Measurements from ENCODE around the gene DAPK2.

Gene DAPK2

GRCh38 chr15:63931556-63931955 is 114.7 kb downstream of the DAPK2 start:
- TF ChIP-seq FOXP2 (optimal IDR thresholded peaks at IDR 0.05; ENCODE audit: borderline replicate concordance, extremely low read depth, extremely low read length, insufficient read depth), result no peak
- TF ChIP-seq REST (IDR thresholded peaks at IDR 0.05; ENCODE audit: insufficient read depth in 1 of 2, low read depth in 2 of 2, low read length in 2 of 2), result no peak
- no peak for TF ChIP-seq TAF1 (IDR thresholded peaks at IDR 0.05; ENCODE audit: borderline replicate concordance, insufficient read depth, low read length)
- TF ChIP-seq POLR2AphosphoS5 (IDR thresholded peaks at IDR 0.05; ENCODE audit: low read depth, low read length), result no peak
- TF ChIP-seq SIN3A (IDR thresholded peaks at IDR 0.05; ENCODE audit: borderline replicate concordance, insufficient read depth, low read length), result no peak

- TF ChIP-seq POLR2AphosphoS5 (IDR thresholded peaks at IDR 0.05; ENCODE audit: low read depth, low read length) (no peak), TAF1 (IDR thresholded peaks at IDR 0.05; ENCODE audit: borderline replicate concordance, insufficient read depth, low read length) (no peak), SIN3A (IDR thresholded peaks at IDR 0.05; ENCODE audit: borderline replicate concordance, insufficient read depth, low read length) (no peak), REST (IDR thresholded peaks at IDR 0.05; ENCODE audit: insufficient read depth in 1 of 2, low read depth in 2 of 2, low read length in 2 of 2) (no peak), FOXP2 (optimal IDR thresholded peaks at IDR 0.05; ENCODE audit: borderline replicate concordance, extremely low read depth, extremely low read length, insufficient read depth) (no peak)
These were observed 116.3 kb downstream of the DAPK2 start for GRCh38 chr15:63930034-63930433.

GRCh38 chr15:63928185-63928842 is 118.0 kb downstream of the DAPK2 start:
- TF ChIP-seq FOXP2 (optimal IDR thresholded peaks at IDR 0.05; ENCODE audit: borderline replicate concordance, extremely low read depth, extremely low read length, insufficient read depth) (no peak), POLR2AphosphoS5 (IDR thresholded peaks at IDR 0.05; ENCODE audit: low read depth, low read length) (no peak), TAF1 (IDR thresholded peaks at IDR 0.05; ENCODE audit: borderline replicate concordance, insufficient read depth, low read length) (no peak), REST (IDR thresholded peaks at IDR 0.05; ENCODE audit: insufficient read depth in 1 of 2, low read depth in 2 of 2, low read length in 2 of 2) (no peak), SIN3A (IDR thresholded peaks at IDR 0.05; ENCODE audit: borderline replicate concordance, insufficient read depth, low read length) (no peak)

GRCh38 chr15:63923993-63924950 is 122.0 kb downstream of the DAPK2 start:
- TF ChIP-seq REST (IDR thresholded peaks at IDR 0.05; ENCODE audit: insufficient read depth in 1 of 2, low read depth in 2 of 2, low read length in 2 of 2), result no peak

Measured in PFSK-1 (cell line).